ENCODE measurements around the gene HAPLN3.

The HAPLN3 gene

DNA sequence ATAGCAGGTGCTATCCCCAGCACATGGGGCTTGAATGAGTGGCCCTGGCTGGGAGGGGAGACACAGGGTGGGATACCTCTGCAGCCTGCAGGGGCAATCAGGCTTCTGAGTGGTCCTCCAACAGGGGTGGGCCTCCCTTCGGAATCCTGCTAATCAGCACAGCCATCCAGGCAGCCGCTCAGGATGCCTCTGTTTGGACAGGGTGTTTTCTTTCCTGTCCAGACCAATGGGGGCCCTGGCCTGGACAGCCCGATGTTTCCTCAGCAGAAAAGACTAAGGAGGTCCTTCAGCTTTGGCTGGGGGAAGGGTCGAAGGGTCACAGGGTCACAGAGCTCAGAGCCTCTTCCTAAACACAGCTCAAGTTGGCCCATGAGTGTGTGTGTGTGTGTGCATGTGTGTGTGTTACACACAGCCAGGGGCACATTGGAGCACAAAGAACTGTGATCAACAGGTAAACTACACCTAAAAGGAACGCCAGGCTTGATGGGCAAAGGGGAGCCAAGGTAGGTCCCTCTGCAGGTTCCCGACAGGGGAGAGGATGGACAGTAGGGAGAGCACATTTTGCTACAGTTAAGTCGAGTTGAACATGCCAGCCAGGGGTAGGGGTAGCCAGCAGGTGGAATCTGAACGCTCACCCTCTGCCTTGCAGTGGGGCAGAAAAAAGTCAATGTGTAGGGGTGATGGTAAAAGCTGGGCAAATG lies 1.1 kb upstream of the HAPLN3 start:
- no peak for DNase-seq (ENCODE audit: low read depth in 2 of 2)

GRCh38 chr15:88894348-88894818 lies 961 bp downstream of the HAPLN3 start:
- no peak for DNase-seq (ENCODE audit: low read depth in 2 of 2)

DNA sequence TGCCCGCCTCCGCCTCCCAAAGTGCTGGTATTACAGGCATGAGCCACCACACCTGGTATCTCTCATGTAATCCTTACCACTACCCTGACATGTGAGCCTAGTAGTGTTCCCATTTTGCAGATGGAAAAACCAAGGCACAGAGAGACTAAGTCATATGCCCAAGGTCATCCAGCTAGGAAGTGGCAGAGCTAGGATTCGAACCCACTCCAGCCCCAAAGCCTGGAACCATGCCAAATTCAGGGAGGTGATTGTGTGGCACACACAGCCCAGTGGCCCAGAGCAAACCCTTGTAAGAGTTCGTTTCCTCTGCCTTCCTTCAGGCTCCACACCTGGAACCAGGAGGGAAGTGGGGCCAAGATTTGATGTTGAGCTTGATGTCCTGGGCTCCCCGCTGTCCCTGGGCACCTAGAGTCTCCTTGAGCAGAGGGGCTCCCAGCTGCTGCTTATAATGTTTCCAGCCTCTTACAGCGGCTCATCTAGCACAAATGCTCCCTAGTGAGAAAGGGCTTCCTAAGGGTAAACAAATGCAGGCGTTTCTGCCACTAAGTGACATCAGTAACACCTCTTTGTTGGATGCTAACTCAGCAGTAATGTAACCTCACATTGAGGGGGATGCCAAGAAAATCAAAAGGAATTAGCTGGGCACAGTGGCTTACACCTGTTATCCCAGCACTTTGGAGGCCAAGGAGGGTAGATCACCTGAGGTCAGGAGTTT lies 3.6 kb downstream of the HAPLN3 start:
- no peak for DNase-seq (ENCODE audit: low read depth in 2 of 2)

DNA sequence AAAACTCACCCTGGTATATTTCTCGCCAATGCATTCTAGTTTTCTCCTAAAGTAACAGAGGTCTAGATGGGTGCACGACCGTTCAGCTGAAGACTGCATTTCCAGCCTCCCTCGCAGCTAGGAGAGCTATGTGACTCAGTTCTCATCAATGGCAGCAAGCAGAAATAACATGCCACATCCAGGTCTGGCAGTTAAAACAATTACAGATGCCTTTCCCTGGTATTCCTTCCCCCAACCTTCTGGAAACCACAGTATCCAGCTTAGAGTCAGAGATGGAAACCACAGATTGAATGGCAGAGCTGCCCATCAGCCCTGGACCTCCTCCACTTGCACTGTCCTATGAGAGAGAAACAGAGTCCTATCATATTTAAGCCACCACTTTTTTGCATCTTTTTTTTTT lies 4.8 kb downstream of the HAPLN3 start:
- DNase-seq (ENCODE audit: low read depth in 2 of 2): no peak

GRCh38 chr15:88888719-88889118 lies 6.6 kb downstream of the HAPLN3 start:
- DNase-seq (ENCODE audit: low read depth in 2 of 2): no peak

DNA sequence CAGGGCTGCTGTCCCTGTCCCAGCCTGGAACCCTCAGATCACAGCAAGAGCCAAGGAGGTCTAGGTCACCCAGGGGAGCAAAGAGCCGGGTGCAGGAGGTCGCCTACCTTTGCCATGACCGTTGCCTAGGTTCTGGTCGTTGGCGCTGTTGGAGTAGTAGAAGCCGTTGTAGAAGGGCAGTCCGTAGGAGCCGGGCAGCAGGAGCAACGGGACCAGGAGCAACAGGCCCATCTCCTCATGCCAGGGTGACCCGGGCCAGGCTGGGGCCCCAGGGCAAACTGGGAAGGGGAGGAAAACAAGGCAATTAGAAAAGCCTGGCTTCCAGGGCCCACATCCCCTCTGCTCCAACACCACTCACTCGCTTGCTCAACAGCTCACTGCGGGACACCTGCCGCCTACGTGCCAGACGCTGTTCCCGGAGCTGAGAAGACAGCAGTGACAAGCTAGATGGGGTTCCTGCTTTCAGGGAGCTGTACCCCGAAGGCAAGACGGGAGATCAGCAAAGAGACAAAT lies 8.2 kb downstream of the HAPLN3 start:
- no peak for DNase-seq (ENCODE audit: low read depth in 2 of 2)

DNA sequence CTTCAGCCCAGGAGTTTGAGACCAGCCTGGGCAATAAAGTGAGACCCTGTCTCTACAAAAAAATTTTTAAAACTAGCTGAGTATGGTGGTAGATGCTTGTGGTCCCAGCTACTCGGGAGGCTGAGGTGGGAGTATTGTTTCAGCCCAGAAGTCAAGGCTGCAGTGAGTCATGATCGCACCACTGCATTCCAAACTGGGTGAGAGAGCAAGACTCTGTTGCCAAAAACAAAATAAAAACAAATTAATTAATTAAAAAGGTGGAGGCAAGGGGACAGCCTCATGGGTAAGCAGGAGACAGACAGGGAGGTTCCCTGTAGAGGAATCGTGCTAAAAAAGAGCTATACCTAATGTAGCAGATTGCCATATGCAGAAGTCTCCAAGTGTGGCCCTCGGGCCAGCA lies 12.6 kb downstream of the HAPLN3 start:
- DNase-seq (ENCODE audit: low read depth in 2 of 2): no peak

DNA sequence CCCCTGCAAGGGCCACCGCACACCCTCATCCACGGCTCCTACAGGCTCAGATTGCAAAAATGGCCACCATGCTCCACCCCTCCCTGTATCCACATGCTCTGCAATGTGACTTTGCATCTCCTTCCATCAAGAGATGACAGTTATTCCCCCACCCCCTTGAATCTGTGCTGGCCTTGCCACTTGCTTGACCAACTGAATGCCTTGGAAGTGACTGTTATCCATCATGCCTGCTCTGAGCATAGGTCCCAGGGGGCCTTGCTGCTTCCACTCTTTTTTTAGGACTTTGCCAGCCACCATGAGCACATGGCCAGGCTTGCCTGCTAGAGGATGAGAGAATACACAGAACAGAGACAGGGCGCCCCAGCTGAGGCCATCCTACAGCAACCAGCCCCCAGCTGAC lies 13.6 kb downstream of the HAPLN3 start:
- no peak for DNase-seq (ENCODE audit: low read depth in 2 of 2)

GRCh38 chr15:88880944-88881740 lies 14.2 kb downstream of the HAPLN3 start:
- no peak for DNase-seq (ENCODE audit: low read depth in 2 of 2)

DNA sequence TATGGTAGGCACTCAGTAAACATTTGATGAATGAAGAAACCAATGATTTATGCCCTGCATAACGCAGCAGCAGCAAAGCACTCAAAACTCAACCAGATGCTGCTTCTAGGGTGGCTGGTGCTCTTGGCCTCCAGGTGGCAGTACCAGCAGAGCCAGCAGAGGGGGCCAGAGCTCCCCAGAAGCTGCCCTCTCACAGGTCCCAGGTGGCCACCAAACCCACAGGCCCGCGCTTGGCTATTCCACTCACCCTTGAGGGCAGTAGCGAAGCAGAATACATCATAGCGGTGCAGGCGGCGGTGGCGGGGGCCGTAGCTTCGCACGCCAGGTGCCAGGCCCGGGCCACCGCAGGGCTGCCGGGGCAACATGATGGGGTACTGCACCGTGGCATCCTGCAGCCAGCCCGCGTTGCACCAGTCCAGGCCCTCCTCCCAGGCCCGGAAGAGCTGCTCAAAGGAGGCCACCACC lies 16.6 kb downstream of the HAPLN3 start:
- DNase-seq (ENCODE audit: low read depth in 2 of 2): peak in 1 of 2 experiments; percentile 34

DNA sequence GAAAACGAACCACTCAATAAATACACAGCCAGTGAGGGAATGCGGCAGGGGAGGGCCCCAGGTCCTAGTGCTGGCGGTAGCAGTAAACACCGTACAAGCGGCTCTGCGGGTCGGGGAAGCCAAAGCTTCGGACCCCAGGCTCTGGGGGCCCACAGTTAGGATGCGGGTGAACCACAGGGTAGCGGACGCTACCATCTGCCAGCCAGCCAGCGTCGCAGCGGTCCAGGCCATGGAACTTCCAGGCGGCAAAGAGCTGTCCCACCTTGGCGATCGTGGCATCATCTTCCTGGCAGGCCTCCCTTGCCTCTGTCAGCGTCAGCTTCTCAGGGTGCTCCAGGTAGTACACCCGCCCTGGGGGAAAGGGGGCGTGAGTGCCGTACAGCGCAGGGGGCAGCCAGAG lies 17.4 kb downstream of the HAPLN3 start:
- no peak for DNase-seq (ENCODE audit: low read depth in 2 of 2)

GRCh38 chr15:88877415-88877814 lies 17.9 kb downstream of the HAPLN3 start:
- no peak for DNase-seq (ENCODE audit: low read depth in 2 of 2)

DNA sequence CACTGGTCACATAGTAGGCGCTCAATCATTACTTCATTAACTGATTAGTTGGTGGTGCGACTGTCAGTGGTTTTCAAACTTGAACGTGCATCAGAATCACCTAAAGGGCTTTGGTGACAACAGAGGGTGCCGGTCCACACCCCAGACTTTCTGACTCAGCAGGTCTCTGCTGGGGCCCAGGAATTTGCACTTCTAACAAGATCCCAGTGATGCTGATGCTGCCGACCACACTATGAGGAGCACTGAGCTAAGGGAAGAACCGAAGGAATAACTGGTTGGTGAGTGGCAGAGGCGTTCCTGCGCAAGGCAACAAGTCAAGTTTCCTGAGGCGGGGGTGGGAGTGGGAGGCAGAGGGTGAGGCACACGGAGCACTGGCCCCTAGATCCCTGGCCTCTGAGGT lies 18.8 kb downstream of the HAPLN3 start:
- DNase-seq (ENCODE audit: low read depth in 2 of 2): no peak

DNA sequence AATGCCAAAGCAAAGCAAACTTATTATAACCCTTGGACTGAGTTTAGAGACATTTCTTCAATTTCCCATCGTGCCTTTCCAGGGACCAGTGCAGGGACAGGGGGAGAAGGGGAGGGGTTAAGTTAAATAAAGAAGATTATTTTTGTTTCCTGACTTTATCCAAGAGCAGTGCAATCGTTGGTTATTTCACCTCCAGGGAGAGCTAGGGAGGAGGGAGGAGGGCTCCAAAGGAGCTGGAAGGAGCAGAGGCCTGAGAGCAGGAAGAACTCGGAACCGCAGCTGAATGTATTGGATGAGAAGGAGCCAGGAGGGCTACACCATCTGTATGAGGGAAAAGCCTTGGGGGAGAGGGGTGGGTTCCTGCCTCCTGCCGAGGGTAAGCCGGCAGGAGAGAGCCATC lies 20.7 kb downstream of the HAPLN3 start:
- DNase-seq (ENCODE audit: low read depth in 2 of 2): no peak

DNA sequence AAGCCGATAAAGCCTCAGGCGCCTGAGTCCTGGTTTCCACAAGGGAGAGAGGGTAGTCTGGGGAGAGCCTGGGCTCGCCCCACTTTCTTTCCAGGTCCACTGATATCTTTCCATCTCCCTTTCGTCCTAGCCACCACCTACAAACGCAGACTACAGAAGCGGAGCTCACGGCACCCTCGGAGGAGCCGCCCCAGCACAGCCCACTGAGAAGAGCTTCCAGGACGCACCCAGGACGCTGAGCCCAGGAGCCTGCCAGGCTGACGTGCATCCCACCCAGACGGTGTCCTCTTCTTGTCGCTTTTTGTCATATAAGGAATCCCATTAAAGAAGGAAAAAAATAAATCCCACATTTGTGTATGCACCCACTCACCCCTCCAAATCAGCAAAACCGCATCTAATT lies 21.1 kb downstream of the HAPLN3 start:
- DNase-seq (ENCODE audit: low read depth in 2 of 2): no peak

GRCh38 chr15:88873786-88874185 lies 21.6 kb downstream of the HAPLN3 start:
- DNase-seq (ENCODE audit: low read depth in 2 of 2): no peak

- no peak for DNase-seq (ENCODE audit: low read depth in 2 of 2)
These were observed 22.6 kb downstream of the HAPLN3 start for GRCh38 chr15:88872706-88873105.

- no peak for DNase-seq (ENCODE audit: low read depth in 2 of 2)
These were observed 23.2 kb downstream of the HAPLN3 start for GRCh38 chr15:88872106-88872505.

DNA sequence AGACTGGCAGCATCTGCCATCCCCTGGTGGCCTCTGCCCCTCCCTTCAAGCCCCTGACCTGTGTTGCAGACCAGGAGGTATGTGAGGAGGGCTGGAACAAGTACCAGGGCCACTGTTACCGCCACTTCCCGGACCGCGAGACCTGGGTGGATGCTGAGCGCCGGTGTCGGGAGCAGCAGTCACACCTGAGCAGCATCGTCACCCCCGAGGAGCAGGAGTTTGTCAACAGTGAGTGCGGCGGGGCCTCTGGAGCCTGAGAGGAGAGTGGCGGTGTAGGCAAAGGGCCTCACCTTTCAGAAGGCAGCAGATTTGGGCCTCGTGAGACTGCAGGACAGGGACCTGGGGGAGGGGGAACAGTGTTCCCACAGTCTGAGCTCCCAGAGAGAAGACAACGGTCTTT lies 24.0 kb downstream of the HAPLN3 start:
- no peak for DNase-seq (ENCODE audit: low read depth in 2 of 2)

- DNase-seq (ENCODE audit: low read depth in 2 of 2): no peak
These were observed 29.0 kb downstream of the HAPLN3 start for GRCh38 chr15:88866295-88866881.

GRCh38 chr15:88865498-88866099 lies 29.7 kb downstream of the HAPLN3 start:
- no peak for DNase-seq (ENCODE audit: low read depth in 2 of 2)

All from fibroblast of skin of left quadriceps (primary cell).